Fibroblast of lung (primary cell): ENCODE measurements around the gene WNT10A.

ENCODE experiments used
- CTCF ChIP-seq, 2 donors: IDR thresholded peaks in 1 of 2; conservative IDR thresholded peaks in 1 of 2; 1 replicate in 1 of 2; 2 replicates in 1 of 2; pipeline ENCODE4 v1.5.1; 2011 to 2012; ENCODE audit warnings: low read length in 2 of 2, control low read depth in 1 of 2, inconsistent platforms in 1 of 2, low read depth in 1 of 2, mild to moderate bottlenecking in 1 of 2
- EZH2 ChIP-seq: IDR thresholded peaks from 2 replicates; pipeline ENCODE4 v1.5.1; 2012; ENCODE audit warnings: low read length, control low read depth, mild to moderate bottlenecking; ENCODE audit errors: missing control alignments

- TF ChIP-seq CTCF (conservative IDR thresholded peaks at IDR 0.05 in 1 of 2, IDR thresholded peaks at IDR 0.05 in 1 of 2; ENCODE audit: low read depth in 1 of 2, low read length in 2 of 2) (no peak), EZH2 (no peak)
Observed at GRCh38 chr2:218891275-218892135, 10.9 kb downstream of the WNT10A start.
